ENCODE results near the gene HDAC5.
"Not testable (repeated sequence)": the region's sequence is repeated elsewhere in the genome, so short reads cannot be mapped to it uniquely, and the experiment has no call there.

The HDAC5 gene

GRCh38 chr17:44059101-44059892 lies 64.1 kb downstream of the HDAC5 start:
- Histone ChIP-seq H3K4me3 (no peak overlapping the region), H3K36me3 (peaks cover 98% of the 10 kb centered on the region), H3K27me3 (no peaks in the 10 kb centered on the region), H3K9ac (no peak overlapping the region), H4K20me1 (peaks cover 97% of the 10 kb centered on the region), H3K4me1 (peaks cover 7% of the 10 kb centered on the region), H3K27ac (no peak overlapping the region), H3K4me2 (no peak overlapping the region), H3K9me3 (no peaks in the 10 kb centered on the region)
- TF ChIP-seq Cebpa-rat (IDR thresholded peaks at IDR 0.05) = no peak

GRCh38 chr17:44053125-44053872 lies 70.1 kb downstream of the HDAC5 start:
- no peaks in the 10 kb centered on the region for H3K4me1 ChIP-seq
- H3K4me2 ChIP-seq = no peak overlapping the region
- no peak for TF ChIP-seq Cebpa-rat (IDR thresholded peaks at IDR 0.05)
- H3K9ac ChIP-seq = no peak overlapping the region
- H3K9me3 ChIP-seq = no peaks in the 10 kb centered on the region
- no peak overlapping the region for H3K4me3 ChIP-seq
- peaks cover 97% of the 10 kb centered on the region for H4K20me1 ChIP-seq
- H3K27me3 ChIP-seq = no peaks in the 10 kb centered on the region
- H3K36me3 ChIP-seq = peaks cover 97% of the 10 kb centered on the region
- no peak overlapping the region for H3K27ac ChIP-seq

- Histone ChIP-seq H4K20me1 (peaks cover 92% of the 10 kb centered on the region), H3K9ac (no peak overlapping the region), H3K4me1 (no peaks in the 10 kb centered on the region)
Observed at GRCh38 chr17:44049294-44050060, 74.0 kb downstream of the HDAC5 start.

GRCh38 chr17:44046893-44047292 lies 76.5 kb downstream of the HDAC5 start:
- H3K27ac ChIP-seq, H3K4me3 ChIP-seq, H3K4me2 ChIP-seq, H3K9ac ChIP-seq, H3K27me3 ChIP-seq, H3K9me3 ChIP-seq: not testable (repeated sequence)
- Histone ChIP-seq H3K4me1 (0 out of 2 replicates have a peak, but pooled peaks cover 11% of the 10 kb centered on the region), H3K36me3 (peaks cover 73% of the 10 kb centered on the region), H4K20me1 (peaks cover 92% of the 10 kb centered on the region)

More at GRCh38 chr17:44049294-44050060, 74.0 kb downstream of the HDAC5 start:
- H3K27ac ChIP-seq = no peak overlapping the region
- H3K9me3 ChIP-seq = no peaks in the 10 kb centered on the region
- TF ChIP-seq Cebpa-rat (IDR thresholded peaks at IDR 0.05) = no peak
- no peaks in the 10 kb centered on the region for H3K27me3 ChIP-seq
- H3K4me3 ChIP-seq = no peak overlapping the region
- H3K36me3 ChIP-seq = peaks cover 87% of the 10 kb centered on the region
- H3K4me2 ChIP-seq = no peak overlapping the region

- Histone ChIP-seq H3K36me3 (peaks cover 63% of the 10 kb centered on the region), H3K4me1 (0 out of 2 replicates have a peak, but pooled peaks cover 17% of the 10 kb centered on the region), H3K27me3 (no peaks in the 10 kb centered on the region), H3K9ac (no peak overlapping the region), H3K4me3 (no peak overlapping the region), H3K9me3 (no peaks in the 10 kb centered on the region), H4K20me1 (peaks cover 92% of the 10 kb centered on the region), H3K4me2 (no peak overlapping the region), H3K27ac (no peak overlapping the region)
- TF ChIP-seq Cebpa-rat (IDR thresholded peaks at IDR 0.05) = no peak
Observed at GRCh38 chr17:44045486-44045885, 78.0 kb downstream of the HDAC5 start.

- Histone ChIP-seq H3K4me2 (no peak overlapping the region), H3K9me3 (no peaks in the 10 kb centered on the region), H3K27ac (no peak overlapping the region), H3K36me3 (peaks cover 62% of the 10 kb centered on the region), H3K27me3 (no peaks in the 10 kb centered on the region), H4K20me1 (peaks cover 89% of the 10 kb centered on the region), H3K4me1 (0 out of 2 replicates have a peak, but pooled peaks cover 17% of the 10 kb centered on the region), H3K4me3 (no peak overlapping the region), H3K9ac (no peak overlapping the region)
- TF ChIP-seq Cebpa-rat (IDR thresholded peaks at IDR 0.05) = no peak
Observed at GRCh38 chr17:44044071-44044470, 79.4 kb downstream of the HDAC5 start.

- Histone ChIP-seq H3K4me3 (no peak overlapping the region), H3K9me3 (no peaks in the 10 kb centered on the region), H3K9ac (no peak overlapping the region), H3K27ac (no peak overlapping the region), H3K4me2 (no peak overlapping the region), H4K20me1 (peaks cover 89% of the 10 kb centered on the region), H3K4me1 (0 out of 2 replicates have a peak, but pooled peaks cover 17% of the 10 kb centered on the region), H3K27me3 (no peaks in the 10 kb centered on the region), H3K36me3 (peaks cover 62% of the 10 kb centered on the region)
- no peak for TF ChIP-seq Cebpa-rat (IDR thresholded peaks at IDR 0.05)
Observed at GRCh38 chr17:44043272-44043696, 80.2 kb downstream of the HDAC5 start.

- TF ChIP-seq Cebpa-rat (IDR thresholded peaks at IDR 0.05) = no peak
- Histone ChIP-seq H3K9ac (no peak overlapping the region), H3K36me3 (peaks cover 60% of the 10 kb centered on the region), H3K4me2 (no peak overlapping the region), H4K20me1 (peaks cover 87% of the 10 kb centered on the region), H3K9me3 (no peaks in the 10 kb centered on the region), H3K27ac (no peak overlapping the region), H3K4me3 (no peak overlapping the region), H3K4me1 (0 out of 2 replicates have a peak, but pooled peaks cover 17% of the 10 kb centered on the region), H3K27me3 (no peaks in the 10 kb centered on the region)
Observed at GRCh38 chr17:44039829-44040635, 83.4 kb downstream of the HDAC5 start.

- Histone ChIP-seq H3K36me3 (peaks cover 67% of the 10 kb centered on the region), H3K9me3 (no peaks in the 10 kb centered on the region), H3K4me3 (no peak overlapping the region), H3K27ac (no peak overlapping the region), H3K27me3 (no peaks in the 10 kb centered on the region), H4K20me1 (peaks cover 72% of the 10 kb centered on the region), H3K9ac (no peak overlapping the region), H3K4me1 (peaks cover 22% of the 10 kb centered on the region), H3K4me2 (no peak overlapping the region)
- no peak for TF ChIP-seq Cebpa-rat (IDR thresholded peaks at IDR 0.05)
Observed at GRCh38 chr17:44038604-44039011, 84.8 kb downstream of the HDAC5 start.
